NCI-H524 treated with DMSO at 0.1 percent for 48 hours (cell line): ENCODE data around the gene ABCC8.
"Not testable (repeated sequence)": the region's sequence is repeated elsewhere in the genome, so short reads cannot be mapped to it uniquely, and the experiment has no call there.

ENCODE experiments used
- DNase-seq: peaks from one replicate; lab custom pipeline; 2025; lab: John Stamatoyannopoulos, UW

ABCC8 gene

GRCh38 chr11:17428261-17428660 lies 48.4 kb downstream of the ABCC8 start:
- no peak for DNase-seq

GRCh38 chr11:17426233-17426632 lies 50.4 kb downstream of the ABCC8 start:
- DNase-seq, result not testable (repeated sequence)

GRCh38 chr11:17423533-17424310 lies 52.9 kb downstream of the ABCC8 start:
- DNase-seq, result no peak

- DNase-seq, result no peak
Observed at GRCh38 chr11:17421781-17422180, 54.9 kb downstream of the ABCC8 start.

GRCh38 chr11:17418444-17419081 lies 58.1 kb downstream of the ABCC8 start:
- DNase-seq, result no peak

GRCh38 chr11:17416492-17416891 lies 60.2 kb downstream of the ABCC8 start:
- no peak for DNase-seq

GRCh38 chr11:17415523-17416104 lies 61.0 kb downstream of the ABCC8 start:
- no peak for DNase-seq

- no peak for DNase-seq
Observed at GRCh38 chr11:17414992-17415391, 61.7 kb downstream of the ABCC8 start.

- no peak for DNase-seq
Observed at GRCh38 chr11:17414317-17414737, 62.3 kb downstream of the ABCC8 start.

- DNase-seq, result no peak
Observed at GRCh38 chr11:17413414-17414316, 63.0 kb downstream of the ABCC8 start.

GRCh38 chr11:17412488-17413180 lies 64.0 kb downstream of the ABCC8 start:
- DNase-seq, result peak; percentile 50

GRCh38 chr11:17411418-17411817 lies 65.2 kb downstream of the ABCC8 start:
- DNase-seq, result no peak

GRCh38 chr11:17410606-17411379 lies 65.9 kb downstream of the ABCC8 start:
- no peak for DNase-seq

- no peak for DNase-seq
Observed at GRCh38 chr11:17408641-17409040, 68.0 kb downstream of the ABCC8 start.

- DNase-seq, result no peak
Observed at GRCh38 chr11:17408026-17408425, 68.6 kb downstream of the ABCC8 start.

GRCh38 chr11:17407575-17407974 lies 69.1 kb downstream of the ABCC8 start:
- DNase-seq, result no peak

GRCh38 chr11:17406818-17407149 lies 69.9 kb downstream of the ABCC8 start:
- no peak for DNase-seq

- no peak for DNase-seq
Observed at GRCh38 chr11:17406082-17406817, 70.4 kb downstream of the ABCC8 start.

- DNase-seq, result no peak
Observed at GRCh38 chr11:17405232-17406005, 71.2 kb downstream of the ABCC8 start.
